GM19351 (cell line): ENCODE data around the gene OSBPL5.

Experiments used
- ATAC-seq: cut with Tn5 transposase; IDR thresholded peaks from one replicate; pipeline ENCODE4 v1.9.1; 2021; ENCODE audit warnings: mild to moderate bottlenecking, moderate library complexity; ENCODE audit not compliant: unreplicated experiment

The OSBPL5 gene

GRCh38 chr11:3164552-3165151 is 458 bp downstream of the OSBPL5 start:
- no peak for ATAC-seq

DNA sequence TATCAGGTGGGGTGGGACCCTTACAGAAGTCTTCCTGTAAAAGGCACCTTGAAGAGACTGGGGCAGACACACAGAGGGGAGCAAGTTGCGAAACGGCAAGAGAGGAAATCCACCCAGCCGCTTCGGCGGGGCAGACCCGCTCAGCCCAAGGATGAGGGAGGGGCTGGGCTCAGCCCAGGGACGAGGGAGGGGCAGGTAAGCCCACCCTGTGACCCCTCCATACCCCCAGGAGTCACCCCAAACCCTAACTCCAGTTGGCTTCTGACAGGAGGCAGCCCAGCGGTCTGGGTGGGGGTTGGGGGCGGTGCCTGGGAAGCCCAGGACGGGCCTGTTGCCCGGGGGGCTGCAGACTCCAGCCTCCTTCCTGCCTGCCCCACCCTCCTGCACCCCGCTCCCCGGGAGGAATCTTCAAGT is 965 bp downstream of the OSBPL5 start:
- no peak for ATAC-seq

GRCh38 chr11:3163241-3163981 is 1.7 kb downstream of the OSBPL5 start:
- ATAC-seq, result no peak

GRCh38 chr11:3162410-3163240 is 2.5 kb downstream of the OSBPL5 start:
- ATAC-seq, result no peak

DNA sequence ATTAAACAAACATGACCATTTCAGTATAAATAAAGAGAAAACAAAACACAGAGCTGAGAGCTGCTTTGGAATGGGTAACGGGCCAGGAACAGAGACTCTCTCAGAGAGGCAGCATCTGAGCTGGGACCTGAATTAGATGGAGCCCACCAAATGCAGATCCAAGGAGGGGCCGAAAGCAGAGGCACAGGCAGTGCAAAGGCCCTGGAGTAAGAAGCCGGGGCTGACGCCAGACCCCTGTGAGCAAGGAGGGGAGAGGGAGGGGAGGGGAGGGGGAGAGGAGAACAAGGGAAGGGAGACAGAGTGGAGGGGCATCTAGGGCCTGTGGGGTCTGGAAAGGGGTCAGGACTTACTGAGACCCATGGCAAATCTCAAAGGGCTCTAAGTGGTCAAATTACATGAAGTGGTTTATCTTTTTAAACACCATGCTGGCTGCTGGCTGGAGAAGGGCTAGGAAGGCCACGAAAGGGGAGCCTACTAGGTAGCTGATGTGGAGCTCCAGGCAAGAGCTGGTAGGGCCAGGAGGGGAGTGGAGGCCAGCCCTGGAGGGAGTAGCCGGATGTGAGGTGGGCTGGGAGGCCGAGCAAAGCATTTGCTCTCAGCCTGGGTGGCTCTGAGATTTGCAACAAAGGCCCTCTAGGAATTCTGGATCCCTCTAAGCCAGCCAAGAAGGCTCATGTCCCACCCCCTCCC is 3.2 kb downstream of the OSBPL5 start:
- no peak for ATAC-seq

GRCh38 chr11:3161309-3161708 is 3.8 kb downstream of the OSBPL5 start:
- ATAC-seq, result no peak

GRCh38 chr11:3160252-3161031 is 4.7 kb downstream of the OSBPL5 start:
- no peak for ATAC-seq

- no peak for ATAC-seq
These were observed 5.6 kb downstream of the OSBPL5 start for GRCh38 chr11:3159296-3160190.

DNA sequence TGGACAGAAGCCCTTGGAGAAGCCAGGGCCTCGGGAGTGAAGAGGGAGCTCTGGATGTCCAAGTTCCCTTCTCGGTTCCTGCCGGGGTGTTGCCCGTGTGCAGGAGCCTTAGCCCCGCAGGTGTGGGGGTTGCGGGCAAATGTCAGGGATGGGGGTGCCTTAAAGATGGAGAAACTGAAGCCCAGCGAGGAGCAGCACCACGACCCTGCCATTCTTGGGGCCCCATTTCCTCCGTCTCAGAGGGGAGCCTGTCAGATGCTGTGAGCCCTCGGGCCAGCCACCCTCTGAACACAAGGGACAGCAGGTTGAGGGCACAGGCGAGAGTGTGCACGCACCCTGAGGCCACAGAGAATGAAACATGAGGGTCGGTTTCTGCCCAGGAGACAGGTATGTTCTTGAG is 6.3 kb downstream of the OSBPL5 start:
- ATAC-seq, result no peak

- no peak for ATAC-seq
These were observed 6.9 kb downstream of the OSBPL5 start for GRCh38 chr11:3158131-3158591.

GRCh38 chr11:3157381-3158130 is 7.6 kb downstream of the OSBPL5 start:
- ATAC-seq, result no peak

DNA sequence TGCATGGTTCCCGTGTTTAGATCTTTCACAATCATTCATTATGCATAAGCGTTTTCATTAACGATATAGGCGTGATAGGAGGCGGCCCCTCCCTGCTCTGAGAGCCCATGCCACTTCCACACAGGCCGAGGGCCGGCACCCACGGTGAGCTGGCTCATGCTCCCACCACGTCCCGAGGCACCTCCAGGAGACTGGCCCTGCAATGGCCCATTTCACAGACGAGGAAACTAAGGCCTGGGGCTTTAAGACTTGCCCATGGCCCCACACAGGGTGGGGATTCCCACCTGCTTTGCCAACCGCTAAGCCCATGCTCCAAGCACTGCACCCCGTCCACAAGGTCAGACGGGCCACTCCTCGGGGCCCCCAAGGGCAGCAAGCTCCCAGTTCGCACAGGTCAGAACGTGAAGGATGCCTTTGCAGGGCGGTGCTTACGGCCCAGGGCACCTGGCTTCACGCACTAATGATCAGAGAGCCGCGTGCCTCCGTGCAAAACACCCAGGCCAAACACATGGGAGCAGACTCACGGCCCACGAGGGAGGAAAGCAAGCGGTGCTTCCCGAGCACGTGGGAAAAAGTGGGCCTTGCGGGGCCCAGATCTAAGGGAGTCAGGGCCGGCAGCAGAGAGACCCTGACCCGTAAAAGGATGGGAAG is 8.3 kb downstream of the OSBPL5 start:
- ATAC-seq, result no peak

DNA sequence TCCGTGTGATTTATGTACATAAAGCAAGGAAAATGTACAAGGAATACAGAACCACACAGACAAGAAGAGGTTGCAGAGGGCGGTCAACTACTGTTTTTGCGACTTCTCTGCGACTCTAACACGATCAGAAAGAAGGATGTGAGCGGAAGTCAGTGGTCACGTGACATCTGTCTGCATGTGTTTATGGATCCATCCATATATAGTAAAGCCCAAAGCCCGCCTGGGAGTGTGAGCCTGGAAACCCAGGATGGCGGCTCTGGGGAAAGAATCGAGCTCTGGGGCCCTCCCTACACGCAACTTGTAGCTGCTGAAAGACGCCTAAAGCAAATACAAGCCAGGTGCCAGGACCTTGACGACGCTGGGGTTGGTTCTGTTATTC is 8.8 kb downstream of the OSBPL5 start:
- no peak for ATAC-seq

GRCh38 chr11:3155691-3156258 is 9.3 kb downstream of the OSBPL5 start:
- ATAC-seq, result no peak

DNA sequence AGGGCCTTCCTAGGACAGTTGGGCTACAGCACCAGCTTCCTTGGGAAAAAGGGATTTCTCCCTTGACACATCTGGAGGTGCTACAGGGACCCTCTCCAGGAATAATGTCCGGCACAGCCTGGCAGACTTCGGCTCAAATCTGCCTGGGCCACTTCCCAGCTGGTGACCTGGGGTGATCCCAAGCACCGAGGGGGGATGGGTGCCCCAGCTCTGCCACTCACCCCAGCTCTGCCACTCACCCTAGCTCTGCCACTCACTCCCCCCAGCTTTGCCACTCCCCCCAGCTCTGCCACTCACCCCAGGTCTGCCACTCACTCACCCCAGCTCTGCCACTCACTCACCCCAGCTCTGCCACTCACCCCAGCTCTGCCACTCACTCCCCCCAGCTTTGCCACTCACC is 9.9 kb downstream of the OSBPL5 start:
- no peak for ATAC-seq

GRCh38 chr11:3154001-3154599 is 11.0 kb downstream of the OSBPL5 start:
- no peak for ATAC-seq

- no peak for ATAC-seq
These were observed 11.7 kb downstream of the OSBPL5 start for GRCh38 chr11:3153291-3153861.
